Tibial nerve (tissue), 4 donors: Measurements from ENCODE around the gene C4orf51. TPM values are rescaled to one million over a fixed set of nuclear protein-coding genes. Genes with fewer than 3 reads are reported as not detected.

Experiments used
- DNase-seq, 2 donors: peaks; one replicate each; pipeline ENCODE4 v3.0.0-alpha.2; 2019; ENCODE audit warnings: low spot score in 2 of 2
- H3K27ac ChIP-seq, 4 donors: fragments of 200-600 bp; sonication (generic) in 3 of 4; one replicate each; pipeline ENCODE4 v1.5.1; 2017 to 2019; ENCODE audit warnings: mild to moderate bottlenecking in 1 of 4
- H3K27me3 ChIP-seq, 2 donors: fragments of 200-600 bp; sonication (generic) in 1 of 2; one replicate each; pipeline versions ENCODE4 v1.5.1 to v1.6.0; 2017 to 2019
- H3K36me3 ChIP-seq, 3 donors: fragments of 200-600 bp; sonication (generic); one replicate each; pipeline ENCODE4 v1.5.1; 2018 to 2019
- H3K4me1 ChIP-seq, 4 donors: fragments of 200-600 bp; sonication (generic) in 3 of 4; one replicate each; pipeline ENCODE4 v1.5.1; 2017 to 2019
- H3K4me3 ChIP-seq, 4 donors: fragments of 200-600 bp; sonication (generic) in 3 of 4; one replicate each; pipeline ENCODE4 v1.5.1; 2017 to 2019; ENCODE audit warnings: mild to moderate bottlenecking in 1 of 4, moderate library complexity in 1 of 4
- H3K9me3 ChIP-seq, 4 donors: fragments of 200-600 bp; sonication (generic) in 3 of 4; one replicate each; pipeline ENCODE4 v1.5.1; 2017 to 2019
- CTCF ChIP-seq, 5 experiments: fragments of 200-600 bp in 3 of 5; fragments of 450-650 bp in 2 of 5; sonication (generic) in 3 of 5; IDR thresholded peaks; one replicate each; pipeline ENCODE4 v1.5.1; 2016 to 2019; ENCODE audit warnings: antibody characterized with exemption in 5 of 5, mild to moderate bottlenecking in 3 of 5, moderate library complexity in 2 of 5
- EP300 ChIP-seq, 2 donors: sonication (generic); formaldehyde crosslinking; IDR thresholded peaks; one replicate each; pipeline ENCODE4 v1.6.1; 2017; ENCODE audit warnings: antibody characterized with exemption in 2 of 2, mild to moderate bottlenecking in 1 of 2
- POLR2A ChIP-seq, 2 donors: fragments of 450-650 bp; IDR thresholded peaks; one replicate each; pipeline ENCODE4 v1.6.1; 2017; ENCODE audit warnings: antibody characterized with exemption in 2 of 2, mild to moderate bottlenecking in 2 of 2, moderate library complexity in 2 of 2
- WGBS, 2 donors: methylation state at CpG; one replicate each; pipeline ENCODE4 v1.1.5; 2018; 5-methylcytosine and 5-hydroxymethylcytosine counted together
- total RNA-seq, 4 donors: library from RNA; depleted of rRNA; stranded (reverse); fragments of >200 nt; gene quantifications; one replicate each; pipeline ENCODE4 v1.1.0, GENCODE V29; 2016

C4orf51 gene
- total RNA-seq, 4 donors from 2014 or later = not detected

GRCh38 chr4:145709336-145709735, 29.4 kb downstream of the C4orf51 start:
- Histone ChIP-seq H3K27me3 (no peaks in the 10 kb centered on the region), H3K9me3 (peaks cover 0 to 21% (median 0%) of the 10 kb centered on the region in 4 donors), H3K36me3 (no peaks in the 10 kb centered on the region), H3K4me3 (no peak overlapping the region), H3K27ac (no peak overlapping the region), H3K4me1 (no peaks in the 10 kb centered on the region)
- 86 to 95% methylated on average over 1 of the region's 1 CpG for WGBS, 2 donors
- TF ChIP-seq EP300 (IDR thresholded peaks at IDR 0.05) = no peak
- TF ChIP-seq CTCF (IDR thresholded peaks at IDR 0.05) = no peak
- TF ChIP-seq POLR2A (IDR thresholded peaks at IDR 0.05) = no peak
- no peak for DNase-seq

- H3K27me3 ChIP-seq = no peaks in the 10 kb centered on the region
- H3K27ac ChIP-seq = no peak overlapping the region
- no peaks in the 10 kb centered on the region for H3K4me1 ChIP-seq
- H3K4me3 ChIP-seq = no peak overlapping the region
- no peak for TF ChIP-seq CTCF (IDR thresholded peaks at IDR 0.05)
- no peak for TF ChIP-seq EP300 (IDR thresholded peaks at IDR 0.05)
- TF ChIP-seq POLR2A (IDR thresholded peaks at IDR 0.05) = no peak
- peaks cover 0 to 21% (median 0%) of the 10 kb centered on the region in 4 donors for H3K9me3 ChIP-seq
- no peak for DNase-seq
- H3K36me3 ChIP-seq = no peaks in the 10 kb centered on the region
- WGBS, 2 donors = 84 to 92% methylated on average over 3 of the region's 3 CpGs
Observed at GRCh38 chr4:145709843-145710242, 29.9 kb downstream of the C4orf51 start.

GRCh38 chr4:145716200-145716599, 36.3 kb downstream of the C4orf51 start:
- no peaks in the 10 kb centered on the region for H3K36me3 ChIP-seq
- H3K4me3 ChIP-seq = no peak overlapping the region
- WGBS, 2 donors = 63% methylated on average over 3 of the region's 3 CpGs
- H3K4me1 ChIP-seq = no peaks in the 10 kb centered on the region
- DNase-seq = no peak
- H3K9me3 ChIP-seq = peaks cover 0 to 10% (median 0%) of the 10 kb centered on the region in 4 donors
- TF ChIP-seq EP300 (IDR thresholded peaks at IDR 0.05) (no peak), CTCF (IDR thresholded peaks at IDR 0.05) (no peak), POLR2A (IDR thresholded peaks at IDR 0.05) (no peak)
- H3K27me3 ChIP-seq = no peaks in the 10 kb centered on the region
- no peak overlapping the region for H3K27ac ChIP-seq

- H3K4me1 ChIP-seq = no peaks in the 10 kb centered on the region
- WGBS, 2 donors = 52 to 58% methylated on average over 1 of the region's 1 CpG
- no peak for DNase-seq
- peaks cover 0 to 4% (median 0%) of the 10 kb centered on the region in 4 donors for H3K9me3 ChIP-seq
- TF ChIP-seq EP300 (IDR thresholded peaks at IDR 0.05) = no peak
- no peak for TF ChIP-seq CTCF (IDR thresholded peaks at IDR 0.05)
- TF ChIP-seq POLR2A (IDR thresholded peaks at IDR 0.05) = no peak
- H3K27me3 ChIP-seq = no peaks in the 10 kb centered on the region
- no peaks in the 10 kb centered on the region for H3K36me3 ChIP-seq
- H3K4me3 ChIP-seq = no peak overlapping the region
- no peak overlapping the region for H3K27ac ChIP-seq
Observed at GRCh38 chr4:145716661-145717200, 36.8 kb downstream of the C4orf51 start.

- H3K4me1 ChIP-seq = no peaks in the 10 kb centered on the region
- 82 to 85% methylated on average over 10 of the region's 10 CpGs for WGBS, 2 donors
- no peaks in the 10 kb centered on the region for H3K36me3 ChIP-seq
- no peaks in the 10 kb centered on the region for H3K9me3 ChIP-seq
- DNase-seq = no peak
- H3K27ac ChIP-seq = no peak overlapping the region
- H3K27me3 ChIP-seq = no peaks in the 10 kb centered on the region
- no peak overlapping the region for H3K4me3 ChIP-seq
- TF ChIP-seq POLR2A (IDR thresholded peaks at IDR 0.05) (no peak), CTCF (IDR thresholded peaks at IDR 0.05) (no peak), EP300 (IDR thresholded peaks at IDR 0.05) (no peak)
Observed at GRCh38 chr4:145719752-145720624, 40.0 kb downstream of the C4orf51 start.
